ENCODE results near the gene THADA.

Gene THADA

DNA sequence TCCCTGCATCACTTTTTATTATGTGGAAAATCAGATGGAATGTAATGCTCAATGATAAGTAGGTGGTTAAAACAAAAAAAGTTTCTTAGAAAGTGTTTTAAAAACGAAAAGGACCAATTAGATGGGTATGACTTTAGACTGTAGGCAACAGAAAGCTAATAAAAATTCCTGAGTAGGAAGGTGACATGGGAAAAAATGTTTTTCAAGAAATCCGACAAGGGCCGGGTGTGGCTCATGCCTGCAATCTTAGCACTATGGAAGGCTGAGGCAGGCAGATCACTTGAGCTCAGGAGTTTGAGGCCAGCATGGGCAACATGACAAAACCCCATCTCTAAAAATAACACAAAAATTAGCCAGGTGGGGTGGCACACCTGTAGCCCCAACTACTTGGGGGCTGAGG is 126.1 kb downstream of the THADA start:
- TF ChIP-seq, protein P1, sequence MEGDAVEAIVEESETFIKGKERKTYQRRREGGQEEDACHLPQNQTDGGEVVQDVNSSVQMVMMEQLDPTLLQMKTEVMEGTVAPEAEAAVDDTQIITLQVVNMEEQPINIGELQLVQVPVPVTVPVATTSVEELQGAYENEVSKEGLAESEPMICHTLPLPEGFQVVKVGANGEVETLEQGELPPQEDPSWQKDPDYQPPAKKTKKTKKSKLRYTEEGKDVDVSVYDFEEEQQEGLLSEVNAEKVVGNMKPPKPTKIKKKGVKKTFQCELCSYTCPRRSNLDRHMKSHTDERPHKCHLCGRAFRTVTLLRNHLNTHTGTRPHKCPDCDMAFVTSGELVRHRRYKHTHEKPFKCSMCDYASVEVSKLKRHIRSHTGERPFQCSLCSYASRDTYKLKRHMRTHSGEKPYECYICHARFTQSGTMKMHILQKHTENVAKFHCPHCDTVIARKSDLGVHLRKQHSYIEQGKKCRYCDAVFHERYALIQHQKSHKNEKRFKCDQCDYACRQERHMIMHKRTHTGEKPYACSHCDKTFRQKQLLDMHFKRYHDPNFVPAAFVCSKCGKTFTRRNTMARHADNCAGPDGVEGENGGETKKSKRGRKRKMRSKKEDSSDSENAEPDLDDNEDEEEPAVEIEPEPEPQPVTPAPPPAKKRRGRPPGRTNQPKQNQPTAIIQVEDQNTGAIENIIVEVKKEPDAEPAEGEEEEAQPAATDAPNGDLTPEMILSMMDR (conservative IDR thresholded peaks at IDR 0.05; ENCODE audit: low read length): no peak
- H3K4me3 ChIP-seq (ENCODE audit: low read length): no peak overlapping the region
- DNase-seq (ENCODE audit: low read depth): no peak

DNA sequence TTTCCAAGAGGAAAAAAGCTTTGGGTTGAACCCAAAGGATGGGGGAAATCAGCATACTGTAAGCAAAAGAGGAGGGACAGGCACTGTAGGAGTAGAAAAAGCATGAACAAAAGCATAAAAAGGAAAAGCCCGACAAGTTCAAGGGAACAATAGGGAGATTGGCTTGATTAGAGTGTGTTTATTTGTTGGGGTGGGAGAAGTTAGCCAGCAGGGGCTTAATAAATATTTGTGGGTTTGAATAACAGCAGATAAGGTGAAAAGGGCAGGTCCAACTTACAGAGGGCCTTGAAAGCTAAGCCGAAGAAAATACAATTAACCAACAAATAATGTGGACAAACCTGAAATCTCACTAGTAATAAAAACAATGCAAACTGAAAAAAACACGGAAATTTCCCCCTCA is 126.7 kb downstream of the THADA start:
- TF ChIP-seq, protein P1 (conservative IDR thresholded peaks at IDR 0.05; ENCODE audit: low read length): no peak
- no peak for DNase-seq (ENCODE audit: low read depth)
- no peak overlapping the region for H3K4me3 ChIP-seq (ENCODE audit: low read length)

DNA sequence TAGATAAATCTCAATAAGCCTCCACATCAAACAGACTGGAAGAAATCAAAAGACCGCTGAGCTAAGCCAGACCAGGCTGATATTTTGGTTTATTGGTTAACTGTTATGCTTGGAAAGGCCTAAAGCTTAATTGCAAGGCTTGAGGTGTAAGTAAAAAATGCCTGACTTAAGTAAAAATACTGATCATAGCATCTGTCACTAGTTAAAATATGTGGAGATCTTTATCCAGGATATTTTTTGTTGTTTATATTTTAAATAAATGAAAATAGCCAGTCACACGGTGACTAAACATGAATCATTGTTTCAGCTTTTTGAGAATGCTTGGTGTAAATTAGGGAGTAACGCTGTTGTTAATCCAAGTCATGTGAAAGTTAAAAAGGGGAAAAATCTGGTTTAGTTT is 127.9 kb downstream of the THADA start:
- TF ChIP-seq, protein P1 (conservative IDR thresholded peaks at IDR 0.05; ENCODE audit: low read length): no peak
- DNase-seq (ENCODE audit: low read depth): peak; percentile 77
- H3K4me3 ChIP-seq (ENCODE audit: low read length): no peak overlapping the region

DNA sequence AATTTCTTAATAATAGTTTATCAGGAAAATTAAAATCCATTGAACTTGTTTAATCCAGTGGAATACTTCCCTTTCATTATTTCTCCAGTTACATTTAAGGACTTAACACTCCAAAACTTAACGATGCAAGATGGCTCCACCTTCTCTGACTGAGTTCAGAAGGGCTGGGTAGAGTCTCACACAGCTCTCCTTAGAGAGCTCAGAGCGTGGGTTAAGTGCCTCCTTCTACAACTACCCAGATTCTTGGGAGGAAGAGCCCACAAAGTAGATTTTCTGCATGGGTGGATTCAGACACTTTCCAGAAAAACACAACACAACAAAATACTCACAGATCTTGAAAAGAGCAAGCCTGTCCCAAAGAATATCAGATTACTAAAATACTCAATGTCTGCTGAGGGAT is 130.6 kb downstream of the THADA start:
- no peak for DNase-seq (ENCODE audit: low read depth)
- TF ChIP-seq, protein P1 (conservative IDR thresholded peaks at IDR 0.05; ENCODE audit: low read length): no peak
- no peak overlapping the region for H3K4me3 ChIP-seq (ENCODE audit: low read length)

DNA sequence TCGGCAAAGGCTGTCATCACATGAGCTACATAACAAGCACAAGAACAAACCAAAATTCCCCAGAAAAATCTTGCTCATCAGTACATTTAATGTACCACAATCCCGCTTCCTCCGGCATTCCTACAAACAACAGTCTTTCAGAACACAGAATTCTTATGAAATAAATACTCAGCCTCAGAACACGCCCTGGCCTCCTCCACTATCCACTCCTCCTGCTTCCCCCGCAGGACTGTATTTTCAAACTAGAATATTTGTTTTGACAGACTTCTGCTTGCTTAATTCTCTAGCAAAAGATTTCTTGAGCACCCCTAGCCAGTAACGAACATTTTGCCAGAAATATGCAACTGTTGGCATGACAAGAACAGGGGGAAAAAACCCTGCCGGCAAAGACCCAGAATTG is 131.2 kb downstream of the THADA start:
- TF ChIP-seq, protein P1 (conservative IDR thresholded peaks at IDR 0.05; ENCODE audit: low read length): no peak
- peak; percentile 83 for DNase-seq (ENCODE audit: low read depth)
- H3K4me3 ChIP-seq (ENCODE audit: low read length): no peak overlapping the region

DNA sequence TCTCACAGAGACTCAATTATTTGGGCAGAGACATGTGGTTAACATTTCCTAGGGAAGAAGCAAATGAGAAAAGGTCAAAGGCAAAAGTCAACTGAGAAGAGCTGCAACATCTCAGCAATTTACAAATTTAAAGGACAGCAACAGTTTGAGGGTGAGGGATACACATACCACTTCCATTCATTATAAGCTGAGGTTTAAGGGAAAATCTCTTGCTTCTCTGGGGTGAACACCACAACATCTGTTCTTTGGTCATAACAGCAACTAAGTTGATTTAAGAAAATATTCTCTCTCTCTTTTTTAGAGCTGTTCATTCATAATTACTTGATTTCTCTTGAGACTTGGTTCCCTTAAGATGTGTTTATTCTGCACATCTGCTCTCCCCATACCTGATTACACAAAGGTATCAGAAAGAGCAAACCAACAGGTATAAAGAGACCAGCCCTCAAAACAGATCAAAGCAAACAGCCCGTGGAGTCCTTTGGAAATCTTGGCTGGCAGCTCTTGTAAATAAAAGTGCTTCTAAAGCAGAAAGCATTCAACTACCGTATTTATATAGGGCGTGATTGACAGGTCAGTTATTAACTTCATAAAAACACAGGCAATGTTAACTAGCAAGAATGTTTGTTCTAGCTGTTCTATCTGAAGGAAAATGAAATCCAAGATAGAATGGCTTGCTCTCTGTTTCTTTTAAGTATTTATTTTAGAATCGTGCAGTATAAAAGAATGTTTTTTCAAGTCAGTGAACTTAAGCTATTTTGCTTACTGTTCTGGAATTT is 132.8 kb downstream of the THADA start:
- H3K4me3 ChIP-seq (ENCODE audit: low read length): no peak overlapping the region
- peak; percentile 59 for DNase-seq (ENCODE audit: low read depth)
- TF ChIP-seq, protein P1 (conservative IDR thresholded peaks at IDR 0.05; ENCODE audit: low read length): no peak

DNA sequence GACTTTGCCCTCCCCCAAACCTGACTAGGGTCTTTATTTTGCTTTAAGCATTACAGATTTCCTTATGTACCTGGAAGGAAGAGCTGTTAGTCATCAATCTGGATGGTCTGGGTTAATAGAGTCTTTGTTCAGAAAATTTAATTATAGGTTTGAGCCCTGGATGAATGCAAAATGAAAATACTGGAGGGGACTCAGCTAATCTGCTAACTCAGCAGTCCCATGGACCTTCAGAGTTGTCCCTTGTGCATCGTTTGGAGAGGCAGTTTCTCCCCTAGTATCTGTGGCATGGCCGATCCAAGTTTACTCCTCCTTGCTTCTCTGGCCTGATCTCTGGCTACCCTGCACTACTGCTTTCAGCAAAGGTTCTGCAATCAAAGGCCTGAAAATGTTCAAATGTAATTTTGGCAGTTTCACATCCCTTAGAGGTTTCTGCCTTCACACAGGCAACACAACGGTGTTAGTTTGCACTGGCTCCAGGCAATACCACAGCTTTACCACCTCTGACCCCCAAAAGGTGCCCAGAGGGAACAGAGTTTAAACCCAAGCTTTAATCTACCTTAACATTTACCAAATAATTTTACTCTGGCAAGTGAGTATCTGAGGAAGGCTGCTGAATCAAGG is 134.3 kb downstream of the THADA start:
- TF ChIP-seq, protein P1 (conservative IDR thresholded peaks at IDR 0.05; ENCODE audit: low read length): no peak
- no peak for DNase-seq (ENCODE audit: low read depth)
- H3K4me3 ChIP-seq (ENCODE audit: low read length): no peak overlapping the region

Data from AG10803 (cell line).